ENCODE results near the gene BTG3.

The BTG3 gene

DNA sequence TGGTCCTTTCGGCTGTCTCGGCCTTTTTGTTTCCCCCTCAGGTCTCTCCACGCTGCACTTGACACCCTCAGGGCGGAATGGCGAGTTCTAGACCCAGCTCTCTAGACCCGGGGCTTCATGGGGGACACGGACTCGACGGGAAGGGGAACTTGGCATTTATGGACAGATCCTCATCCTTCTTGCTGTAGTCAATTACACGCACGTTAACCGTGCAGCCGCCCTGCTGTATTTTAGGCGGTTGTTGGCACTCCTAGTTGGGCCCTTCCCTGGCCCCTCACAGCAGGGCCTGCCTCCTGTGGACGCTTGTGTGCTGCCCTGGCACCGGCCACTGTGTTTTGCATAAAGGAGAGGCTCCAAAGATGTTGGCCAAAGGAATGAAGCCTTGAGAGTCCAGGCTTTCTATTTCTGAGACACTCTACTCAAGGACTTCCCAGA, 558 bp upstream of the BTG3 start:
- TF ChIP-seq, protein P1, sequence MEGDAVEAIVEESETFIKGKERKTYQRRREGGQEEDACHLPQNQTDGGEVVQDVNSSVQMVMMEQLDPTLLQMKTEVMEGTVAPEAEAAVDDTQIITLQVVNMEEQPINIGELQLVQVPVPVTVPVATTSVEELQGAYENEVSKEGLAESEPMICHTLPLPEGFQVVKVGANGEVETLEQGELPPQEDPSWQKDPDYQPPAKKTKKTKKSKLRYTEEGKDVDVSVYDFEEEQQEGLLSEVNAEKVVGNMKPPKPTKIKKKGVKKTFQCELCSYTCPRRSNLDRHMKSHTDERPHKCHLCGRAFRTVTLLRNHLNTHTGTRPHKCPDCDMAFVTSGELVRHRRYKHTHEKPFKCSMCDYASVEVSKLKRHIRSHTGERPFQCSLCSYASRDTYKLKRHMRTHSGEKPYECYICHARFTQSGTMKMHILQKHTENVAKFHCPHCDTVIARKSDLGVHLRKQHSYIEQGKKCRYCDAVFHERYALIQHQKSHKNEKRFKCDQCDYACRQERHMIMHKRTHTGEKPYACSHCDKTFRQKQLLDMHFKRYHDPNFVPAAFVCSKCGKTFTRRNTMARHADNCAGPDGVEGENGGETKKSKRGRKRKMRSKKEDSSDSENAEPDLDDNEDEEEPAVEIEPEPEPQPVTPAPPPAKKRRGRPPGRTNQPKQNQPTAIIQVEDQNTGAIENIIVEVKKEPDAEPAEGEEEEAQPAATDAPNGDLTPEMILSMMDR (IDR thresholded peaks at IDR 0.05; ENCODE audit: low read depth, low read length, missing control alignments), result no peak
- DNase-seq (ENCODE audit: extremely low read depth, low read depth), result no peak
- peak overlapping the region; percentile 95 for H3K4me3 ChIP-seq (replicated peaks; ENCODE audit: low read depth, low read length)

DNA sequence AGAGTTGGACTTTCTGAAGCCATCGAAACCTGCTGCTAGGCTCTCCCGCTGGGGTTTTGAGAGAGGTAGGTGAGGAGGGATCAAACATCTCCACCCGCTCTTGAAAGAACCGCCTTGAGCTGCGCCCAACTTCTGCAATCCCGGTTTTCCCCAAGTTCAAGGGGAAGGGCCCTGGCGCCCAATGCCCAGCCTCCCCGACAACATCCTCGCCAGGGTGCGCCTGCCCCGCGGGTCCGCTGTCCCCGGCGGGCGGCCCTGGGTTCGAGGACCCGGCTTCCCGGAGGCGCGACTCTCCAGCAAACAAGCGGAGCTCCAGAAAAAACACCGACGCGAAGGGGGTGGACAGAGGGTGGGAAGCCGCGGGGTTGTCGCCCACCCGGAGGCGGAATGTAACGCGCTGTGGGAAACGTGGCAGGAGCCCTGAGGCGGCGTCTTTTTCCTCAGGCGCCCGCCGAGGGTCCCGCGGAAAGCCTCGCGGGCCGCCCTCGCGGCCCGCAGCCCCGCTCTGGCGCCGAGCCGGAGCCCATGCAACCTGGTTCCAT, 607 bp downstream of the BTG3 start:
- H3K4me3 ChIP-seq (replicated peaks; ENCODE audit: low read depth, low read length), result peak overlapping the region; percentile 95
- DNase-seq (ENCODE audit: extremely low read depth, low read depth), result no peak
- TF ChIP-seq, protein P1 (IDR thresholded peaks at IDR 0.05; ENCODE audit: low read depth, low read length, missing control alignments), result no peak

DNA sequence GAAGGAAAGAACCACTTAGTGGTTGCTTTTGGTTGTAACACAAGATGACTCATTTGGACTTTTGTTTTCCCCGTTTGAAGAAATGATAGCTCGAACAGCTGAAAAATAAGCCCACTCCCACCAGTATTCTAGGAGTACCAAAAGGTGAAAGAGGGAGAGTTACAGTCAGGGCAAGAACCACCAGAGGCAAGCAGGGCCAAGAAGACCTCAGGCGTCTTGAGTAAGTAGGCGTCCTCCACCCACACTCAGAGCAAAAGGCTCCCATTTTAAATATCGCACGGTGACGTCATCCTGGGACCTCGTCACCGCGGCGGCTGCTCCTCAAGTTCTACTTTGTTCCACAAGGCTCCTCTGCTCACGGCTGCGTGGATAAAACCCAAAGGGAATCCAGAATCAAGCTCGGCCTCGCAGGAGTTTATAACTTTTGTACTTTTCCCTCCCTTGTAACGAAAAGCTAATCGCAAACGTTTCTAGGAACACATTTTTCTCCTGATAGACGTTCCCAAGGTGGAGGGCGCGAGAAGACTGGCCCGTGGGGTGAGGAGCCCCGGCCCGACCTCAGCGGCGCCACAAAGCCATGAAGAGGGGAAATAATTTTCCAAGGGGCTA, 1.2 kb downstream of the BTG3 start:
- TF ChIP-seq, protein P1 (IDR thresholded peaks at IDR 0.05; ENCODE audit: low read depth, low read length, missing control alignments), result no peak
- peak overlapping the region; percentile 95 for H3K4me3 ChIP-seq (replicated peaks; ENCODE audit: low read depth, low read length)
- peak; percentile 66 for DNase-seq (ENCODE audit: extremely low read depth, low read depth)

DNA sequence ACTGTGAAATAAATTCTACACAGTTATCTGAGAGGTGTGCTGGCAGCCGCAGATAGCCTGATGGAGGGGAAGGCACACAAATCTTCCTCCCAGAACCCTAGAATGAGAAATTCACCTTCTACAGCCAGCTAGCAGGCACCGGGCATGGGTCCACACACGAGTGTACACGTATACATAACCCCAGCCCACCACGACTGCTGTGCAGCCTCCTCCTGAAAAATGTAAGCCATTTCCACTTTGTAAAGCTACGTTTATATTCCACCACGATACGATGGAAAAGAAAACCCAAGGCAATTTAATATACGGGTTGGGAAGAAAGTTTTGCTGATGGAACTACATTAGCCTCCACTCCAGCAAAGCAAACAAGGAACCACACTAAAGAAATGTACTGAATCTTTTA, 1.8 kb downstream of the BTG3 start:
- no peak for DNase-seq (ENCODE audit: extremely low read depth, low read depth)
- TF ChIP-seq, protein P1 (IDR thresholded peaks at IDR 0.05; ENCODE audit: low read depth, low read length, missing control alignments), result no peak
- peak overlapping the region; percentile 95 for H3K4me3 ChIP-seq (replicated peaks; ENCODE audit: low read depth, low read length)

DNA sequence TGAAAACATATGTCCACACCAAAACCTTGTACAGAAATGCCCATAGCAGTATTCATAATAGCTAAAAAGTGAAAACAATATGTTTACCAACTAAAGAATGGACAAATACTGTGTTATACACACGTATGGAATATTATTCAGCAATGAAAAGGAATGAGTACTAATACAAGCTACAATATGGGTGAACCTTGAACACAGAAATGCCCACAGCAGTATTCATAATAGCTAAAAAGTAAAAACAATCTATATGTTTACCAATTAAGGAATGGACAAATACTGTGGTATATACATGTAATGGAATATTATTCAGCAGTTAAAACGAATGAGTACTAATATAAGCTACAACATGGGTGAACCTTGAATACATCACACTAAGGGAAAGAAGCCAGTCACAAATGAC, 3.0 kb downstream of the BTG3 start:
- TF ChIP-seq, protein P1 (IDR thresholded peaks at IDR 0.05; ENCODE audit: low read depth, low read length, missing control alignments), result no peak
- no peak for DNase-seq (ENCODE audit: extremely low read depth, low read depth)

DNA sequence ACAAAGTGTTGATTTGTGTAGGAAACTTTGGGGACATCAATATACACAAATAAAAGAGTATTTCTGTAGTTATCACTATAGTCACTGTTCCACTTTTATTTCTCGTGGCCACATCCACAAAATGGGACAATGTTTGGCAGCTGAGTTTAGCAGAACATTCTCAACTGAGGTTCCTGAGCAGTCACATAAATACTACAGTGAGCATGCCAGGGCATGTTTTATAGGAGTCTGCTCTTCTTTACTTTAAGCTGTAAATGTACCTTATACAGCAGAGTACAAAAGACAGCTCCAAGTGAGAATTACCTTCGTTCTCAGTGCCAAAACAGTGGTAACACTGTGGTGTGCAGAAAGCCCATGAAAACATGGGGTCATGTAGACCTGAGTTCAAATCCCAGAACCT, 5.0 kb downstream of the BTG3 start:
- no peak for DNase-seq (ENCODE audit: extremely low read depth, low read depth)
- H3K4me3 ChIP-seq (replicated peaks; ENCODE audit: low read depth, low read length), result no peak overlapping the region
- TF ChIP-seq, protein P1 (IDR thresholded peaks at IDR 0.05; ENCODE audit: low read depth, low read length, missing control alignments), result no peak

More for the DNA sequence above, 3.0 kb downstream of the BTG3 start:
- no peak overlapping the region for H3K4me3 ChIP-seq (replicated peaks; ENCODE audit: low read depth, low read length)
